HG03354 (cell line): ENCODE data around the gene SERAC1.
"Not testable (repeated sequence)": the region's sequence is repeated elsewhere in the genome, so short reads cannot be mapped to it uniquely, and the experiment has no call there.

Experiments used
- ATAC-seq: cut with Tn5 transposase; IDR thresholded peaks from one replicate; pipeline ENCODE4 v1.9.1; 2021; ENCODE audit warnings: mild to moderate bottlenecking; ENCODE audit not compliant: unreplicated experiment, poor library complexity, severe bottlenecking

Gene SERAC1

GRCh38 chr6:158177712-158178111 lies 9.7 kb upstream of the SERAC1 start:
- ATAC-seq: not testable (repeated sequence)

GRCh38 chr6:158175111-158175510 lies 7.0 kb upstream of the SERAC1 start:
- no peak for ATAC-seq

- ATAC-seq: no peak
These were observed 6.5 kb upstream of the SERAC1 start for GRCh38 chr6:158174514-158174913.

- no peak for ATAC-seq
These were observed 6.0 kb upstream of the SERAC1 start for GRCh38 chr6:158174024-158174423.

DNA sequence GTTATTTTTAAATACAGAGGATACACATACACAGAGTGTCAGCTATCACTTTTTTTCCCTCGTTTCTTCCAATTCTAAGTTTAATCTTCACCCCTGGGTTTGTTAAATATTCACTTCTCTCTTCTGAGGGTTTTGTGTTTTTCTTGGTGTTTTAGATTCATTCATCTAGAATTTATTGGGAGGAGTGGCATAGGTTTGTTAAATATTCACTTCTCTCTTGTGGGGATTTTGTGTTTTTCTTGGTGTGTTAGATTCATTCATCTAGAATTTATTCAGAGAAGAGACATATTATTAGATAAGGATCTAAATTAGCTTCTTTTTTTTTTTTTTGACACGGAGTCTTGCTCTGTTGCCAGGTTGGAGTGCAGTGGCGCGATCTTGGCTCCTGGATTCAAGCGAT lies 3.9 kb upstream of the SERAC1 start:
- ATAC-seq: no peak

DNA sequence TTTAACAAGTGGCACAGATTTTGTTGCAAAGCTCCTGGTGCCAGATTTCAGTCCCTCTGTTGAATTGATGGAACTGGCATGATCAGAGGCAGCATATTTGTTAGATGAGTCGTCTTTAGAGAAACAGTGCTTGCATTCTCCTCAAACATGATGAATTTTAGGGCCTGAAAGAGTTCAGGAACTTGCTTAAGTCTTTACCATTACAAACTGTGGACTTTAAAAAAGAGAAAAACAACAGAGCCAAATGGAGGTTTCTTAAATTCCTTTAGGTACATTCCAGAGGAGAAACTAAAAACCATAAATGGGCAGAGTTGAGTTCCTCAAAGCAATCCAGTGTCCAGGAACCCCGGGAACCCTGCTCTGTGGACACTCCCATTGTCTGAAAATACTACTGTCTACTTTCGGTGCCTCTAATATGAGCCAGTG lies 2.6 kb upstream of the SERAC1 start:
- ATAC-seq: no peak

- not testable (repeated sequence) for ATAC-seq
These were observed 1.6 kb upstream of the SERAC1 start for GRCh38 chr6:158169634-158170033.

GRCh38 chr6:158165919-158166416 lies 2.1 kb downstream of the SERAC1 start:
- ATAC-seq: no peak

DNA sequence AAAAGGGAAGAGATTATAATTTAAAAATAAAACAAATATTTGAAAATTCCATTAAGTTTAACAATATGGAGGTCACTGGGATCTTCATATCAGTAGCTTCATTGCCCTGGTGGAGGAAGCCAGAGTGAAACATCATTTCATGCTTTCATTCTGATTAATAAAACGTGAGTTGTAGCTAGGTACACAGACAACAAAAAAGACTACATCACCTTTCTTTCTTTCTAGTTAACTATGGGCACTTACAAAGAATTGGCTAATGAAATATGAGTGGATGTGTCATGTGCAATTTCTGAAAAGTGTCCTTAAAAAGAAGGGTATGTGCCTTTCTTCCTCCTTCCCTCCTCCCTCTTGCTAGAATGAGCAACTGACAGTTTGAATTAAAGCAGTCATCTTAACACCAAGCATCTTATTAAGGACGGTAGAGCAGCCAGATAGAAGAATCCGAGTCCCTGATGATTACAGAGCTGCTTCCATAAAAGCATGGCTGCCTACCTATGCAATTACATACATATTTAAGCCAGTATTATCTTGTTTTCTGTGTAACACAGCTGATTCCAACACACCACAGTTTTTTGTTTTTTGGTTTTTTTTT lies 3.4 kb downstream of the SERAC1 start:
- ATAC-seq: no peak

GRCh38 chr6:158161566-158162254 lies 6.4 kb downstream of the SERAC1 start:
- no peak for ATAC-seq

DNA sequence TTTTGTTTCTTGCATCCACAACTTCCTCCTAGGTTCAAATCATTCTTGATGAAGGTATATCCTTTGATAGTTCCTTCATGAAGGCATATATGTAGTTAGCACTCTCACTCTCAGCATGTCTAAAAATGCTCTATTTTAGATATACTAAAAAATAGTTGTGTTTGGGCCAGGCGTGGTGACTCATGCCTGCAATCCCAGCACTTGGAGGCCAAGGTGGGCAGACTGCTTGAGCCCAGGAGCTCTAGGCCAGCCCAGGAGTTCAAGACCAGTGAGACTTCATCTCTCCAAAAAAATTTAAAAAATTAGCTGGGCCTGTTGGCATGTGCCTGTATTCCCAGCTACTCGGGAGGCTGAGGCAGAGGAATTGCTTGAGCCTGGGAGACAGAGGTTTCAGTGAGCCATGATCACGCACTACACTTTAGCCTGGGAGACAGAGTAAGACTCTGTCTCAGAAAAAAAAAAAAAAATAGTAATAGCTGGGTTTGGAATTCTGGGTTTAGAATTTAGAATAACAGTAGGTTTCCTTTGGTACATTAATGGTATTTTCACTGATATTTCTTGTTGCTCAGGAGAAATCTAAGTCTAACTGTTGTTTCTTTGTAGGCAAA lies 7.0 kb downstream of the SERAC1 start:
- no peak for ATAC-seq

DNA sequence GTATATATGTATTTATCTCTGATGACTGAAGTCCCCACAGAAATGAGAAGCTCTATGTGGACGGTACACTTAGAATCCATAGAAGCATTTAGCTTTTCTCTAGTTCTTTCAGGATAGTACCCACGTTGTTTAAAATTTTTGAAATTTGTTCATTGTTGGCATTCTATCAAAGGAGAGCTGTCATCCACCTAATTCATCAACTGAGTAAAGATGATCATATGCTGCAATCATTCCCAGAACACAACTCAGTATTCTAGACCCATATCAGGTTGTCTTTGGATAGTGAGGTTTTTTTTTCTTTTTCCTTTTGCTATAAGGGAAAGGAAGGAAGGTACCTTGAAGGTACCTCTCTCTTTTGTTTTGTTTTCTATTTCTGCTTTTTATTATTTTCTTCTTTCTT lies 9.3 kb downstream of the SERAC1 start:
- no peak for ATAC-seq

- no peak for ATAC-seq
These were observed 9.9 kb downstream of the SERAC1 start for GRCh38 chr6:158158123-158158522.

DNA sequence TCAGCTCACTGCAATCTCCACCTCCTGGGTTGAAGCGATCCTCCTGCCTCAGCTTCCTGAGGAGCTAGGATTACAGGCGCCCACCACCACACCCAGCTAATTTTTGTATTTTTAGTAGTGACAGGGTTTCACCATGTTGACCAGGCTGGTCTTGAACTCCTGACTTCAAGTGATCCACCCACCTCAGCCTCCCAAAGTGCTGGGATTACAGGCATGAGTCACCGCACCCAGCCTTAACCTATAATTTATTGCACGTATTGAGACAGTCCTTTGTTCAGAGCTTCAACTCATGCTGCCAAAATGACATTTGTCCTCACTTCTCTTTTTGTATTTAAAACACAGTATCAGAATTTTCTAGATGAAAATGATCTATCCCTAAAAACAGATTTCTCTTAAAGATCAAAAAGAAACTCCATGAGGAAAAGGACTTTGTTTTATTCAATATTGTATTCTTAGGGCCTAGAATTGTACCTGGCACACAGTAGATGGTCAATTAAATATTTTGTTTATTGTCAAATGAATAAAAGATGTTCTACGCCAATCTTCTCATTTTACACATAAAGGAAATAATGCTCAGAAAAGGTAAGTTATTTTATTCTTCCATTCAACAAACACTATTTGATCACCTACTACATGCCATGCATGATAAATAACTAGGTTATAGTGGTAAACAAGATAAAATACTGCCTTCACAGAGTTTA lies 10.8 kb downstream of the SERAC1 start:
- no peak for ATAC-seq

DNA sequence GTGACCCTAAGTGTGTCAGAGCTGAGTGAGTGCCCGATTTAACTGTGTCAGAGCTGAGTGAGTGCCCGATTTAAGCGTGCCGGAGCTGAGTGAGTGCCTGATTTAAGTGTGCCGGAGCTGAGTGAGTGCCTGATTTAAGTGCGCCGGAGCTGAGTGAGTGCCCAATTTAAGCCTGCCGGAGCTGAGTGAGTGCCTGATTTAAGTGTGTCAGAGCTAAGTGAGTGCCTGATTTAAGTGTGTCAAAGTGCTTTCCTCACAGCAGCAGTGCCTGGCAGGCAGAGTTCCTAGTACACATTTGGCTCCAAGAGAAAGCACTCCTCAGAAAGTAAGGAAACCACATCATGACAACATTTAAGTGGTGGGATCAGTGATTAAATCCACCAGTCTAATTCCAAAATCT lies 13.2 kb downstream of the SERAC1 start:
- ATAC-seq: no peak

DNA sequence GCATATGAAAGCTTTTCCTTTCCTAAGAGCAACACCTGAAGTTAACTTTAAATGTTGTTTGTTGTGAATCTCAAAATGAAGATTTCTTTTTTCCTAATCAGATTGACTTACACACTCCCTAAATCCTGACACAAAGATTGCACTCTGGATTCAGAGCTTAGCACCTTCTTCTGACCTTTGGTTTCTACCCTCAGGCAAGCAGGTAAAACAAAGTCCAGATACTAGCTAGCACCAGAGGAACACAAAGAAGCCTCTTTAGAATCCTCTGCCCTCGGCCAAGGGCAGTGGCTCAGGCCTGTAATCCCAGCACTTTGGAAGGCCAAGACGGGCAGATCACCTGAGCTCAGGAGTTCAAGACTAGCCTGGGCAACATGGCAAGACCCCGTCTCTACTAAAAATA lies 14.5 kb downstream of the SERAC1 start:
- no peak for ATAC-seq

DNA sequence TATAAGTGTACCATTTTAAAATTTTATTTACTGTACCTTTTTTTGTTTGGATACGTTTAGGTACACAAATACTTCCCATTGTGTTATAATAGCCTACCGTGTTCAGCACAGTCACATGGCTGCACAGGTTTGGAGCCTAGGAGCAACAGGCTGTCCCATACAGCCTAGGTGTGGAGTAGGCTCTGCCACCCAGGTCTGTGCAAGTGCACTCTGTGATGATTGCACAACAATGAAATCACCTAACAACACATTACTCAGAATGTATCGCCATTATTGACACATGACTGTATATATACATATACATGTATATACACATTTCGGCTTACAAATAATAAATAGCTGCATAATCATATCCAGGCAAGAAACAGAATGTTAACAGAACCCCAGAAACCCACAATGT lies 15.4 kb downstream of the SERAC1 start:
- ATAC-seq: no peak

- ATAC-seq: not testable (repeated sequence)
These were observed 16.0 kb downstream of the SERAC1 start for GRCh38 chr6:158152025-158152424.

GRCh38 chr6:158150701-158151100 lies 17.4 kb downstream of the SERAC1 start:
- no peak for ATAC-seq

- ATAC-seq: no peak
These were observed 18.4 kb downstream of the SERAC1 start for GRCh38 chr6:158149641-158150040.

DNA sequence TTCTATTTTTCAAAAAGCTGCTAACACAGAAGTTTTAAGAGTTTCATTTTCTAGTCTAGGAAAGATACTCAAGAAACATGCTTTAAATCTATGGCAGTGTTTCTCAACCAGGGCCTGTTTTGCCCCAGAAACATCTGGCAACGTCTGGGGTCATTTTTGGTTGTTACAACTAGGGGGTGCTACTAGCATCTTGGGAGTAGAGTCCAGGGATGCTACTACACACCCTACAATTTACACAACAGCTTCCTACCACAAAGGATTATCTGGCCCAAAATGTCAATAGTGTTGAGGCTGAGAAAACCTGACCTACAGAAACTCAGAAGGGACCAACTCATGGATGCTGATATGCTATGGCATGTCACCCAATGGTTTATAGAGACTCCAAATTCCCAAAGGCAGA lies 24.4 kb downstream of the SERAC1 start:
- ATAC-seq: no peak
